ENCODE measurements around the gene LENG1. TPM values are rescaled to one million over a fixed set of nuclear protein-coding genes. Genes with fewer than 3 reads are reported as not detected.

Gene LENG1
- total RNA-seq, 4 donors from 2014 or later = 7.4 to 12.9 (median 10.4) TPM

DNA sequence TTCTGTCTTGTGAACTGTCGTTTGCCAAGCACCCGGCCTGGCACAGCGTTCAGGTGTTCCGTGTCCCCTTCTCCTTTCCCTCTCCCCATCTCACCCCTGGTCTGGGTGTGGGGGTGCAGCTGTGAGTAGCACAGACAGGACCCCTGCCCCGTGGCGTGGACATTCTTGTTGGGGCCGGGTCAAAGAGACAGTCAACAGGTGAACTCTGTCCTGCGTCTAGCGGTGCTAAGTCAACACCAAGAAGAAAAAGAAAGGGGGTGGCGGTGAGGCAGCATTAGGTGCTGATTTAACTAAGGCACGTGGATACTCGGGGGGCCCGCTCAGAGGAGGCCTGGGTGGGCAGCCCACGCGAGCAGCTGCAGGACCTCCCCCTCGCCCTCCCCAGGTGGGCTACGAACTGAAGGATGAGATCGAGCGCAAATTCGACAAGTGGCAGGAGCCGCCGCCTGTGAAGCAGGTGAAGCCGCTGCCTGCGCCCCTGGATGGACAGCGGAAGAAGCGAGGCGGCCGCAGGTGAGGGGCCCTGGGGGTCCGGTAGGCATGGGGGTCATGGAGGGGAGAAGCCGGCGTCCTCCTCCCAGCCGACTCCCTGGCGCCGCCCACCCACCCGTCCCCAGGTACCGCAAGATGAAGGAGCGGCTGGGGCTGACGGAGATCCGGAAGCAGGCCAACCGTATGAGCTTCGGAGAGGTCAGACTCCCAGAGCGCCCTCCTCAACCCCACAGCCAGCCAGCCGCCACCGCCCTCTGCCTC, 31.7 kb downstream of the LENG1 start:
- H3K4me3 ChIP-seq = no peak overlapping the region
- H3K4me1 ChIP-seq = no peaks in the 10 kb centered on the region
- no peaks in the 10 kb centered on the region for H3K27me3 ChIP-seq
- no peak overlapping the region for H3K27ac ChIP-seq
- TF ChIP-seq, protein P1, sequence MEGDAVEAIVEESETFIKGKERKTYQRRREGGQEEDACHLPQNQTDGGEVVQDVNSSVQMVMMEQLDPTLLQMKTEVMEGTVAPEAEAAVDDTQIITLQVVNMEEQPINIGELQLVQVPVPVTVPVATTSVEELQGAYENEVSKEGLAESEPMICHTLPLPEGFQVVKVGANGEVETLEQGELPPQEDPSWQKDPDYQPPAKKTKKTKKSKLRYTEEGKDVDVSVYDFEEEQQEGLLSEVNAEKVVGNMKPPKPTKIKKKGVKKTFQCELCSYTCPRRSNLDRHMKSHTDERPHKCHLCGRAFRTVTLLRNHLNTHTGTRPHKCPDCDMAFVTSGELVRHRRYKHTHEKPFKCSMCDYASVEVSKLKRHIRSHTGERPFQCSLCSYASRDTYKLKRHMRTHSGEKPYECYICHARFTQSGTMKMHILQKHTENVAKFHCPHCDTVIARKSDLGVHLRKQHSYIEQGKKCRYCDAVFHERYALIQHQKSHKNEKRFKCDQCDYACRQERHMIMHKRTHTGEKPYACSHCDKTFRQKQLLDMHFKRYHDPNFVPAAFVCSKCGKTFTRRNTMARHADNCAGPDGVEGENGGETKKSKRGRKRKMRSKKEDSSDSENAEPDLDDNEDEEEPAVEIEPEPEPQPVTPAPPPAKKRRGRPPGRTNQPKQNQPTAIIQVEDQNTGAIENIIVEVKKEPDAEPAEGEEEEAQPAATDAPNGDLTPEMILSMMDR (IDR thresholded peaks at IDR 0.05) = no peak
- TF ChIP-seq POLR2A (IDR thresholded peaks at IDR 0.05) = no peak
- TF ChIP-seq EP300 (IDR thresholded peaks at IDR 0.05) = no peak
- no peaks in the 10 kb centered on the region for H3K9me3 ChIP-seq
- no peak for DNase-seq (ENCODE audit: low spot score in 2 of 2)
- peaks cover 2 to 100% (median 35%) of the 10 kb centered on the region in 3 donors for H3K36me3 ChIP-seq
- WGBS, 2 donors = 94% methylated on average over 44 of the region's 44 CpGs

DNA sequence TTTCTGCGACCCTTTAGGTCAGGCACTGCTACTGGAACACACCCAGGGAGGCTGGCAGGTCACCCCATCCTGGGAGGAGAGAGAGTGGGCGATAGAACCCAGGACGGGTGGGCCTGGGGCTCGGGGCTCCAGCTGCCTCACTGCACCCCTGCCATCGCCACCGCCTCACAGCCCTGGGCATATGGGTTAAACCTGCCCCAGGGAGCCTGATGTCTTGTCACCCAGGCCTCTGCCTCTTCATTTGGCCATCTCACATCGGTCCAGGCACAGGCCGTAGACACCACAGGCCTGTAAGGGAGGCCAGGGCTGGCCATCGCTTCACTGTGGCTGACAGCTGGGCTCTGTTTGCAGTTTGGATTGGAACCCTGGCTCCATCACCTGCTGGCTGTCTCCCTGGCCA, 33.8 kb downstream of the LENG1 start:
- Histone ChIP-seq H3K36me3 (peaks cover 2 to 100% (median 43%) of the 10 kb centered on the region in 3 donors), H3K4me3 (no peak overlapping the region), H3K27me3 (no peaks in the 10 kb centered on the region), H3K4me1 (no peaks in the 10 kb centered on the region), H3K27ac (no peak overlapping the region), H3K9me3 (no peaks in the 10 kb centered on the region)
- WGBS, 2 donors = 81 to 84% methylated on average over 7 to 9 of the region's 9 CpGs
- no peak for DNase-seq (ENCODE audit: low spot score in 2 of 2)
- TF ChIP-seq, protein P1 (IDR thresholded peaks at IDR 0.05) = no peak
- TF ChIP-seq EP300 (IDR thresholded peaks at IDR 0.05) (no peak), POLR2A (IDR thresholded peaks at IDR 0.05) (no peak)

DNA sequence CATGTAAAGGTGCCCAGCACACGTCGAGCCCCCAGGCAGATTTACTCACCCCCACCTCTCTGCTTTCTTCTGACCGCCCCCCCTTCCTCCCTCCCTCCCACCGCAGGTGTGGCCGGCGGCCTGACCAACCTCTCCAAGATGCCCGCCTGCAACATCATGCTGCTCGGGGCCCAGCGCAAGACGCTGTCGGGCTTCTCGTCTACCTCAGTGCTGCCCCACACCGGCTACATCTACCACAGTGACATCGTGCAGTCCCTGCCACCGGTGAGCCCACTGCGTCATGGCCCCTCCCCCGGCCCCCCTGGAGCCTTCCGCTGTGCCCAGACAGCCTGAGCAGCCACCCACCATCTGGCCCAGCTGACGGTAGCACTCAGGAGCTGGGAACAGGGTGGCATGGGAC, 35.1 kb downstream of the LENG1 start:
- Histone ChIP-seq H3K4me1 (no peaks in the 10 kb centered on the region), H3K36me3 (peaks cover 2 to 100% (median 43%) of the 10 kb centered on the region in 3 donors), H3K9me3 (no peaks in the 10 kb centered on the region), H3K27me3 (no peaks in the 10 kb centered on the region), H3K27ac (no peak overlapping the region), H3K4me3 (no peak overlapping the region)
- 93 to 97% methylated on average over 12 to 19 of the region's 19 CpGs for WGBS, 2 donors
- TF ChIP-seq, protein P1 (IDR thresholded peaks at IDR 0.05) = no peak
- TF ChIP-seq POLR2A (IDR thresholded peaks at IDR 0.05) (no peak), EP300 (IDR thresholded peaks at IDR 0.05) (no peak)
- DNase-seq (ENCODE audit: low spot score in 2 of 2) = no peak

DNA sequence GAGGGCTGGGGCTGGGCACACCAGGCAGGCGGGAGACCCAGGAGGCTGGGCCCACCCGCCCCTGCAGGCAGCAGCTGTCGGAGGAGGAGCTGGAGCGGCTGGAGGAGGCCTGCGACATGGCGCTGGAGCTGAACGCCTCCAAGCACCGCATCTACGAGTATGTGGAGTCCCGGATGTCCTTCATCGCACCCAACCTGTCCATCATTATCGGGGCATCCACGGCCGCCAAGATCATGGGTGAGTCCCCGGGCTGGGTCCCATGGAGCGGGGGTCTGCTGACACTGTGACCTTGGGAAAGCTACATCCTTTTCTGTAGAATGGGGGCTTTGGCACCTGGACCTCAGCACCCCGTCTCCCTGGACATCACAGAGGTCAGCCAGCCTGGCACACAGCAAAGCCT, 35.8 kb downstream of the LENG1 start:
- Histone ChIP-seq H3K27me3 (no peaks in the 10 kb centered on the region), H3K4me3 (no peak overlapping the region), H3K36me3 (peaks cover 2 to 100% (median 36%) of the 10 kb centered on the region in 3 donors), H3K27ac (no peak overlapping the region), H3K9me3 (no peaks in the 10 kb centered on the region), H3K4me1 (no peaks in the 10 kb centered on the region)
- DNase-seq (ENCODE audit: low spot score in 2 of 2) = no peak
- TF ChIP-seq, protein P1 (IDR thresholded peaks at IDR 0.05) = no peak
- TF ChIP-seq EP300 (IDR thresholded peaks at IDR 0.05) = no peak
- TF ChIP-seq POLR2A (IDR thresholded peaks at IDR 0.05) = no peak
- 92 to 94% methylated on average over 14 to 17 of the region's 17 CpGs for WGBS, 2 donors

DNA sequence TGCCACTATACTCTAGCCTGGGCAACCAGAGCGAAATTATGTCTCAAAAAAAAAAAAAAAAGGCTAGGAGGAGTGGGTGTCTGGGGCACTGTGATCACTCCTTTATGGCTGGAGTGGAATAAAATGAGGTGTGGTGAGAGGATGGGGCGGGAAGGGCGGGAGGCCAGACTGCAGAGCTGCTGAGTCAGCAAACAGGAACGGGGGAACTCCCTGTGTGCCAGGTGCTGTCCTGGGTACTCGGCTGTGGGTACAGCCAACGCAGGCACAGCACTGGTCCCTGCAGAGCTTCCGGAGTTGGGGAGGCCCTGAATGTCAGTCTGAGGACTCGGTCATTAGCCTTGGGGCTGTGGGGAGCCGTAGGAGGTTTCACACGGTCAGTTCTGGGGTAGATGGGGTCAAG, 38.3 kb downstream of the LENG1 start:
- H3K36me3 ChIP-seq = peaks cover 2 to 84% (median 28%) of the 10 kb centered on the region in 3 donors
- H3K27me3 ChIP-seq = no peaks in the 10 kb centered on the region
- H3K4me1 ChIP-seq = peaks cover 0 to 10% (median 9%) of the 10 kb centered on the region in 4 donors
- no peak for TF ChIP-seq POLR2A (IDR thresholded peaks at IDR 0.05)
- TF ChIP-seq, protein P1 (IDR thresholded peaks at IDR 0.05) = no peak
- no peak for TF ChIP-seq EP300 (IDR thresholded peaks at IDR 0.05)
- H3K4me3 ChIP-seq = no peak overlapping the region
- no peak for DNase-seq (ENCODE audit: low spot score in 2 of 2)
- WGBS, 2 donors = 90 to 93% methylated on average over 10 of the region's 10 CpGs
- no peak overlapping the region for H3K27ac ChIP-seq
- H3K9me3 ChIP-seq = no peaks in the 10 kb centered on the region
